H1 (cell line): ENCODE measurements around the gene MYO5B. TPM values are rescaled to one million over a fixed set of nuclear protein-coding genes. Genes with fewer than 3 reads are reported as not detected.

Source experiments
- KDM4A ChIP-seq: IDR thresholded peaks from one replicate; pipeline ENCODE4 v1.7.1; 2012; ENCODE audit warnings: low read depth, mild to moderate bottlenecking, moderate library complexity, low read length, inconsistent platforms; ENCODE audit not compliant: severe bottlenecking
- MAFK ChIP-seq: IDR thresholded peaks from 2 replicates; pipeline ENCODE4 v1.6.1; 2012; ENCODE audit warnings: low read depth, mild to moderate bottlenecking, improper control_type of control experiment, low read length
- POLR2AphosphoS5 ChIP-seq: IDR thresholded peaks from 2 replicates; pipeline ENCODE4 v1.6.1; 2011; ENCODE audit warnings: low read depth, low read length
- RFX5 ChIP-seq: IDR thresholded peaks from 2 replicates; pipeline ENCODE4 v1.6.1; 2011; ENCODE audit warnings: low read depth, low read length, improper control_type of control experiment, borderline replicate concordance
- SIRT6 ChIP-seq: IDR thresholded peaks from one replicate; pipeline ENCODE4 v1.7.1; 2012; ENCODE audit warnings: low read length, inconsistent platforms
- polyA plus RNA-seq, 7 experiments: library from polyadenylated mRNA; depleted of rRNA in 3 of 7; stranded (reverse) in 5 of 7; unstranded in 2 of 7; fragments of >200 nt in 5 of 7; fragments of 200-250 nt in 2 of 7; gene quantifications; 1 replicate in 5 of 7; 2 replicates in 1 of 7; 4 replicates in 1 of 7; pipeline versions ENCODE4 v1.2.1 to v1.2.3, GENCODE V29; 2011 to 2013; ENCODE audit warnings: missing spikeins in 2 of 7, mixed read lengths in 2 of 7
- total RNA-seq: library from RNA; stranded (reverse); fragmentation: NEBNext Ultra II Directional; extraction: Animal tissue kit (Norgen Biotek cat#: 25700); gene quantifications from 2 replicates; pipeline ENCODE4 v1.2.1, GENCODE V29; 2021

The MYO5B gene
- total and polyA plus RNA-seq, 2 of the 8 experiments (the other 6 are each of a cell fraction or from before 2014, with no cell fraction given): 6.4 to 7.7 TPM

DNA sequence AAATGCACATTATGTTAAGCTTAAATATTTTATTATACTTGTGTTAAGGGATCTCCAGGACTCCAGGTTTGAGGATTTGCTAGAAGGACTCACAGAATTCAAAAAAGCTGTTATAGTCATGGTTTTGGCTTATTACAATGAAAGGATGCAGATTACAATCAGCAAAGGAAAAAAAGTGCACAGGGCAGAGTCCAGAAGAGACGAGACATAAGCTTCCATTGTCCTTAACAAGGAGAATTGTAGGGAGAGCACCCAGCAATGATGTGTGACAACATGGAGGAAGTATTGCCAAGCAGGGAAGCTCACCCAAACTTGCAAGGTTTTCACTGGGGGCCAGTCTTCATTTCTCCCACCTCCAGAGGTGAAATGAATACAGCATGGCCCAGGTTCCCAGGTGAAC, 12.8 kb upstream of the MYO5B start (continued):
- no peak for TF ChIP-seq POLR2AphosphoS5
- TF ChIP-seq MAFK: no peak
- TF ChIP-seq RFX5: no peak
- TF ChIP-seq KDM4A: no peak
- TF ChIP-seq SIRT6: no peak
